Stimulated activated CD8-positive, alpha-beta memory T cell treated with anti-CD3 and anti-CD28 coated beads, Interleukin-4, amount 100 ng/mL, for 48 hours (primary cell): ENCODE measurements around the gene ZCCHC8.
A peak's percentile ranks its signal among the peaks of the same experiment; 100 is the strongest.
"Not testable (repeated sequence)": the region's sequence is repeated elsewhere in the genome, so short reads cannot be mapped to it uniquely, and the experiment has no call there.

Source experiments
- DNase-seq: peaks from one replicate; pipeline ENCODE4 v3.0.0-alpha.2; 2020

The ZCCHC8 gene

GRCh38 chr12:122469856-122470255, 30.9 kb downstream of the ZCCHC8 start:
- DNase-seq, result not testable (repeated sequence)

- no peak for DNase-seq
Measured at GRCh38 chr12:122467983-122468382, 32.7 kb downstream of the ZCCHC8 start.

- peak; percentile 2 for DNase-seq
Measured at GRCh38 chr12:122464317-122465042, 36.3 kb downstream of the ZCCHC8 start.

- no peak for DNase-seq
Measured at GRCh38 chr12:122460641-122461040, 40.1 kb downstream of the ZCCHC8 start.

- peak; percentile 2 for DNase-seq
Measured at GRCh38 chr12:122460061-122460460, 40.7 kb downstream of the ZCCHC8 start.

- DNase-seq, result peak; percentile 2
Measured at GRCh38 chr12:122459211-122459610, 41.5 kb downstream of the ZCCHC8 start.

- peak; percentile 13 for DNase-seq
Measured at GRCh38 chr12:122458105-122459035, 42.4 kb downstream of the ZCCHC8 start.

- DNase-seq, result no peak
Measured at GRCh38 chr12:122457627-122458026, 43.1 kb downstream of the ZCCHC8 start.

GRCh38 chr12:122454739-122455138, 46.0 kb downstream of the ZCCHC8 start:
- DNase-seq, result no peak

GRCh38 chr12:122454250-122454721, 46.4 kb downstream of the ZCCHC8 start:
- no peak for DNase-seq

GRCh38 chr12:122452701-122453285, 47.9 kb downstream of the ZCCHC8 start:
- DNase-seq, result no peak

GRCh38 chr12:122449317-122449716, 51.4 kb downstream of the ZCCHC8 start:
- DNase-seq, result peak; percentile 30

- DNase-seq, result not testable (repeated sequence)
Measured at GRCh38 chr12:122447825-122448224, 52.9 kb downstream of the ZCCHC8 start.

- not testable (repeated sequence) for DNase-seq
Measured at GRCh38 chr12:122446390-122446789, 54.3 kb downstream of the ZCCHC8 start.

- not testable (repeated sequence) for DNase-seq
Measured at GRCh38 chr12:122444071-122444470, 56.7 kb downstream of the ZCCHC8 start.

- DNase-seq, result not testable (repeated sequence)
Measured at GRCh38 chr12:122438822-122439221, 61.9 kb downstream of the ZCCHC8 start.

- no peak for DNase-seq
Measured at GRCh38 chr12:122437656-122438121, 63.0 kb downstream of the ZCCHC8 start.

GRCh38 chr12:122435186-122435585, 65.5 kb downstream of the ZCCHC8 start:
- DNase-seq, result no peak

GRCh38 chr12:122429043-122429442, 71.7 kb downstream of the ZCCHC8 start:
- not testable (repeated sequence) for DNase-seq

GRCh38 chr12:122427403-122427802, 73.3 kb downstream of the ZCCHC8 start:
- no peak for DNase-seq

GRCh38 chr12:122423258-122424165, 77.2 kb downstream of the ZCCHC8 start:
- DNase-seq, result no peak

GRCh38 chr12:122422730-122423257, 77.9 kb downstream of the ZCCHC8 start:
- DNase-seq, result peak; percentile 68
